Stimulated activated CD8-positive, alpha-beta memory T cell treated with anti-CD3 and anti-CD28 coated beads, Interleukin-7, amount 100 ng/mL, for 4 hours (primary cell): ENCODE data around the gene BCAS3.

ENCODE experiments used
- DNase-seq, 2 donors: peaks; one replicate each; pipeline ENCODE4 v3.0.0-alpha.2; 2020; ENCODE audit warnings: low read depth in 2 of 2

BCAS3 gene

DNA sequence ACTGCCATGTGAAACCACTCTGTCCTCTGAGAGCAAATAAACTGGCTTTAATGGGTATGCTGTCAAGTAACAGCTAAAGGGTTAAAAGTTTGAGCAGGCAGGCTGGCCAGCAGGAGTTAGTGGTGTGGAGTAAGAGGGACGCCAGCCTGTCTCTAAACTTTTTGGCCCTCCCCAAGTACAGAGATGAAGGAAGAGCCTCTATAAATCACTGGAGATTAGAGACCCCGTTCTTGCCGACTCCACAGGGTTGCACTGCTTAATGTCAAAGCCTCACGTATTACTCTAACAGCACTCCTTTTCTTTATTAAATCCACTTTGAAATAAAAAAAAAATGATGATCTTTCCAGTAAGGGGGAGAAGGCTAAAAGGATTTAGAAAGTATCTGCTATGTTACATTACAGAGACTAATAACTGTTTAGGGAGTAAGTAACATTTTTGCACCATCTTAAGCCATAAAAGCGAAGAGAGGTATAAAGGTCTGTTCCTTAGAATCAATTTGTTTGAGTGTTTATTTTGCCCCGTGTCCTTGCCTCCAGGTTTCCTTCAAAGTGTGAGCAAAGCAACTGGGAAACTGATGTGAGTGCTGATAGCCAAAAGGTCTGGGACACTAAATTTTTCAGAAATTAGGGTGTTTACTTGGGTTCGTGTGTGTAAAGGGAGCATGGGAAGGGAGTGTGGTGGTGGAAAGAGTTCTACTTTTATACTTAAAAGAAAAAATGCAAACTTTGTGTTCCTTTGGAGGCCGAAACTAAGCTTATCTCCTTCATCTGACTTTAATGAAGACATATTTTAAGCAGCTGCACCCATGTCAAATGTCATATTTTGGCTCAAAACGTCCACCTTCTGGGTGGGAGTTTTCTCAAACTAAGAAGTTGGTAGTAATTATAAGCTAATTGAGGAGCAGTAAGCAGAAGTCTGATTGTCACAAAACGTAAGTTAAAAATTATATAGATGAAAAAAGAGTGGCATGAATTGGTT is 612.0 kb downstream of the BCAS3 start:
- DNase-seq = no peak

DNA sequence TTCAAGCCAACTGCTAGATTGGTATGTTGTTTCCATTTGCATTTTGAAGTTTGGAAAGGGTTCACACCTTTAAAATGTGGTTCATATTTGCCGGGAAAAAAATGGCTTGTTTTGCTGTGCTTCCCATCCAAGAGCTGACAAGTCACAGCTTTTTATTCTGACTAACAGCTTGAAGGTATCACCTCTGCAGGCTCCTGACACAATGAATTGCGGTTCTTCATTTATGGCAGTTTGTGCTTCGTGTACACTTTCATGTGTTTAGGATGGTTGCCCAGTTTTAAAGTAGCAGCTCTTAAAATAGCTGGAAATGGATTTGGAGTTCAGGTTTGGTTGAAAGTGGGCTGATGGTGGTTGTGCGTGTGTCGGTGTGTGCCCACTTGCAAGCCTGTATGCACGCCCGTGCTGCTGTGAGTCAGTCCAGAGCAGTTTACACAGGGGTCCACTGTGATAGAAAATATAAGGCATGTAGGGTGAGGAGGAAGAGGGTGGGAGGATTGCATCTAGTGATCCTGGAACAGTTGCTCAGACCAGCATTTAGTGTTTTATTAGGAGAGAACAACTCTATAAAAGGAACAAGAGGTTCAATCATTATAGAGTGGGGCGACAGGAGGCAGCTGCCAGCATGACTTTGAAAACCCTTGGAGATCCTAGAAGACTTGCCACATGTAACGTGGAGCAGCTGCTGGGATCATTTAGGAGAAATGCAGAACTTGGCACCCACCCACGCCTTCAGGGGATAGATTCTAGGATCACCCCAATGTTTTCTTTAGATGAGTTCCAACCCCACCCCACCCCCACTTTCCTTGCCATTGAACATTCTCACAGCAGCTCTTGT is 614.0 kb downstream of the BCAS3 start:
- DNase-seq = no peak

DNA sequence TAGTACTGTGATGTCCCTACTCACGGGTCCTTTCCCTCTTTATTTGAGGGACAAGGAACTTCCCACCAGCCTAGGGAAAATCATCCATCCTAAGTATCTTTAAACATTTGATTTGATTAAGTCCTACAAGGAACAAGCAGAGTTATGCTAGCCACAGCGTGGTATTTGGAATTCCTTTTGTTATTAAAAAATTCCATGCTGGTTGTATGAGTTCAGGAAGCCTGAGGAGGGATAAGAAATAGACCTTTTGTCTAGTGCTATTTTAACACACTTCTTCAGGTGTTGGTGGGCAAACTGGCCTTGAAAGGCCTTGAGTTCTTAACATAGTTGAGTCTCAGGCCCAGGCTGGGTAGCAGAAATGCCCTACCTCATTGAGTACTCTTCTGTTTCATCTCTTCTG is 616.6 kb downstream of the BCAS3 start:
- DNase-seq = no peak

DNA sequence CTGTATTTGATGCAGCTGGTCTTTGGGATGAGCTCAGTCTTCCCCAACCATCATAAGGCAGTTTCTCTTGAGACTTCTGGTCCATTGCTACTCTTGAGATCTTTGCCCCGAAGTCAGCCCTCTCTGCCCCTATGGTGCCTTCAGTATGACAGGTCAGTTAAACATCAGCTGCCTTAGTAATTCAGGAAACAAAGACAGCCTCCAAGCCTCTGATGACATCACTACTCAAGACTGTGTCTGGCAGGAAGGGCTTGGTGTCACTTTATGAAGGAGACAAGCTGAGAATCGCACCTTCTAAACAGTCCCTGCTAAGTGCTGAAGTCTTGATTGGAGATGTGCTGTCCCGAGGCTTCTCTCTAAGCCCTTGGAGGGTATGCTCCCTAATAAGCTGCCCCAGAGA is 617.1 kb downstream of the BCAS3 start:
- DNase-seq = no peak

DNA sequence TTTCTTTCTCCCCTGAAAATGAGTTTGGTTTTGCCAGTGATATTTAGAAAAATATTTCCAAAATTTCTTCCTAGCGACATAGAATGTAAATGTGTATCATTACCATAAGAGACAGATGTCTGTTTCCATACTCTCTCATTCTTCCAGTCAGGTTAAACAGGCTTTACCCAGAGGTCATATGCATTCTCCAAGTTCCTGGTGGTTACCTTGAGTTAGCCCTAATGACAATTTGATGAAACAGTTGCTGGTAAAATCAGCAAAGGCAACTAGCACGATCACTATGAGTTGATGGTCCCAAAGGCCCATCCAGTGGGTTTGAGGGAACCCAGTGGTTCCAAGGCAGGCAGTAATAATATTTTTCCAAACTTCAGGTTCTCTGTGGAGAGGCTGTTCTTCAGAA is 618.4 kb downstream of the BCAS3 start:
- no peak for DNase-seq

DNA sequence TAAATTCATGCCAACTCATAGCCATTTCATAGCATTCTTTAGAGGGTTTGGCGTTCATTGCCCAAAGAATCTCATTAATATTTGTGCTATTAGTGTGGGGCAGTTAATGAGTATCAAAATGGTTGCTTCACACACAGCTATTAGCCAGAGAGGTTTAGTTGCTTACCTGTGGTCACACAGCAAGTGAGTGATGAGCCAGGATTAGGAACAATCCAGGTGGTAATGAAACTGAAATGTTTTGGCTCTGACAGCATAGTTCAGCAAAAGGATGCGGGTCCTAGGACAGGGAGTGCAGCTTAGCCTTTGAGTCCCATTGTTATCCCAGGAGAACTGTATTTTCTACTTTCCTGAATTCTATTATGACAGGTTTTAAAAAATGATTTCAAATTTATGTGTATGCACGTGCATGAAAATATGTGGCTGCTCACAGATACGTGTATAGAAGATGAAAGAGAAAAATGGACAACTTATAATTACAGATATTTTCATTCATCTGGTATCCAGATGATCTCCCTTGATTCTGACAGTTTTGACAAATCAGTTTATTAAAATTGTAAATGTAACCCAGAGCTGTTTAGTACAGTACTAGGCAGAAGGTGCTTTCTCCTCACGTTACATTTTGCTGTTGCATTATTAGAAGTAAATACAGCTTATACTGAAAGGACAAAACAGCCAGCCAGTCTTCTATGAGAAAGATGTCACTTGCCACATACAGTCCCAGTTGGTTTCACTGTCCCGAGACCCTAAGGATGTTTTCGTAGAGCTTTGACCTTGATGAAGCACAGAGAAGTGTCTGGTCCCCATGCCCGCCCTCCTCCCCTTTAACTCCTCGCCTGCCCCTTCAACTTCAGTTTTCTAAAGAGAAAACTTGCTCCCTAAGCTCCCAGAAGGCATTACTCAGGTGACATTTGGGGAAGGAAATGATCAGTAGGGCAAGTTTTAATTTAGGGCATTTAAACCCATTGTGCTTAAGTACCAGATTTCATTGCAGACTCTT is 622.2 kb downstream of the BCAS3 start:
- DNase-seq = no peak

DNA sequence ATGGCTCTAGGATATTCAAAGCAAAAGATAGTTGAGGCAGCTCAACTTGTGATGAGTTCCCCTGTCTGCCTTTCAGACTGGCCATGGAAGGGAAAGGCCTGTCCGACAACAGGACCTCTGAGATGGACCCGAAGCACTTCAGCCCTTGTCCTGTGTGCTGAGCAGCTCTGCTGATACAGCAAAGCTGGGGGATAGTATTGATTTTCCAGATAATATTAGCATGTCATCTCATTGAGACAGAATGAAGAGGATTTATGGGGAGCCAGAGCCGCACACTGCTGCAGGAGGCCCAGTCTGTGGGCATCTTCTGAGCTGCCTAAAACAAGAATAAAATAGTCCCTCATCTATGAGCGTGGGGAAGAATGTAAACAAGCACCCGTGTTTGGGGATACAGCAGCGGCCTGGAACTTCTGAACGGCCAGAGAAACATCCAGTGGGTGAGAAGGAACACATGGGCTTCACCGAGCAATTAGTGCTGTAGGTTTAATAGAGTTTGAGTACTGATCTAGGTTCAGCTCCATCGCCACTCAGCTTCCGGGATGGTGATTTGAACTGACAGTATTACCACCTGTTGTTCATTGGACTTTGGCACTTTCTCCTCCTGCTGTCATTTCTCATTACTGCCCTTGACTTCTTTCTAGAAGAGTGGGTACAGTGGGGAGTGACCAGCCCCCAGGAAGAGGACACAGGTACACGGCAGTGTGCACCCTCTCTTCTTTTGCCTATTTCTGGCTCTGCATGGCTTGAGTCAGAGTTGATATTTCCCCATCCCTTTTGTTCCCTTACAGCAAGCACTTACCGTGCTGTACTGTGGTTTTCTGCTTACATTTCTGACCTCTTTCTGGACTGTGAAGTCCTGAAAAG is 625.5 kb downstream of the BCAS3 start:
- DNase-seq = no peak

DNA sequence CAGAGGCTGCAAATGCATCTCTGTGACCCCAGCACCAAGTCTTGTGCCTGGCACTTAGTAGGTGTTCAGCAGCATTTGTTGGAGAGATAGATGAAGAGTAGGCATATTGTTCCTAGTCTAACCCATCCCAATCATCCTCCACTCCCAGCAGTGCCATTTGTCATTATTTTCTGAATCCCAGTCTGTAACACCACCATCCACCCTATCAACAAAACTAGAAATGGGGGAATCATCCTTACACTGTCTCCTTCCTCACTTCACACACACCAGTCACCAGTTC is 626.1 kb downstream of the BCAS3 start:
- DNase-seq = no peak

DNA sequence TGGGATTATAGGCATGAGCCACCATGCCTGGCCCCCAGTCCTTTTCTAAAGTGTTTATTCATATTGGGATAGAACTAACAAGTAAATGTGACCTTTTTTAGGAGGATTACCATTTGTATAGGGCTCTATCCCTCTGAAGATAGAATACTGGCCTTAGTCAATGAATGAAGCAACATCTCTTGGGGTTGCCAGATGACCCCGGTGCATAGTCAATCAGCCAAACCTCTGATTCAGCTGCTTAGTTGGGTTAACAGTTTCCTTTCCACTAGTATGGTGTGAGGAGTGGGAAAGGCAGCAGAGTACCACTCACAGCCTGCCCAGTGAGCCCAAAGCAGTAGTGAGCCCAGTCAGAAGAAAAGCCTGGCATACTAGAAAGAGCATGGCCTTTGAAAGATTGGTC is 627.4 kb downstream of the BCAS3 start:
- no peak for DNase-seq

DNA sequence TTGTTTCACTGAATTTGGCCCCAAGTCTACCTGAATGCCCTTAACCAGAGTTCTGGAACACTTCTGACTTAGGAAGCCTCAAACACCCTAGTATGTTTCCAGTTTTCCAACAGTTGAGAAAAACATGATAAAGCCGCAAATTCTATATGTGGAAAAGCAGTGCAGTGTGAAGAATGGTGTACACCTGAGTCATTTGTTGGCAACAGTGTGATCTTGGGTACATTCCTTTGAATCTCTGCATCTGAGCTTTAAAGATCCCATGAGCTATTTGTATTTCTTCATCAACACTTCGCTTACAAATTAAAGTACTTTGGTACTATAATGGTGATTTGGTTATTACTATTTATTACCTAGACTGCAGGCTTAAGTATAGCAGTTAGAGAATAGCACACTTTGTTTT is 628.4 kb downstream of the BCAS3 start:
- DNase-seq = no peak

DNA sequence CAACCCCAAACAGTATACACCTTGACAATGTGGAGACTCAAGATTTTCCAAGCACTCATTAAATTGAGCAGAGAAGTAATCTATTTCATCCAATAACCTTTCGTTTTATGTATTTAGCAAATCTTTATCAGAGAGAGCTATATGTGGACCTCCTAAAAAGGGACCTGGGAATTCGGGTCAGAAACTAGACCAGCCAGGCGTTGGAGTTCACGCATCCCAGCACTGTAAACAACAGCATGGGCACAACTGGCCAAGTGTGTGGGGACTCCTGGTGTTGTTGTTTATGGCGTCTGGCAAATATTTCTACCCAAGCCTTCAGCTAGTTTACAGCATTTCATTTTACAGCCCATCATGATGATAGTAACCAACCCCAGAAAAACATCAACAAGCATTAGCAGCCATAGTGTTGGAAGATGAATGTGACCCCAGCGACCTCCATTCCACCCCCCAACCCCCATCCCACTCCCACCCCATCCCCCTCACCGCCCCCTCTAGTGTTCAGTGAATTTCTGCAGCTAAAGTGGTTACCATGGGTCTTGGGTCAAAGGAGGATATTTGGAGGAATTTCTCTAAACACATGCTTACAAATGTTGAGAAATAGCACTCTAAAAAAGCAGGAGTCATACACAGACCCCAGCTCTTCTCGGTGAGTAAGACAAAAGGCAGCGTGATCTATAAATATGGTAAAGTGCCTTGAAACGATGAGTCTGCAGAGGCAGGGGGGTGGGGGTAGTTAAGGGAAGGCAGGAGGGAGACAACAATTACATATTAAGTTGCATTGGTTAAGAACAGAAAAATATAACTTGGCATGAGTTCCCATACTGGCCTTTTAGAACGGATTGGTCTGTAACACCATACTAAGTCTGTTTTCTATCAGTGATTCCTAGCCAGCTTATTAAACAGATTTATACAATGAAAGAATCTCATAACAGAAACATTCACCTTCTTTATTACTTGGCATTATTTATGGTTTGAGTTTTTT is 630.5 kb downstream of the BCAS3 start:
- DNase-seq = no peak

DNA sequence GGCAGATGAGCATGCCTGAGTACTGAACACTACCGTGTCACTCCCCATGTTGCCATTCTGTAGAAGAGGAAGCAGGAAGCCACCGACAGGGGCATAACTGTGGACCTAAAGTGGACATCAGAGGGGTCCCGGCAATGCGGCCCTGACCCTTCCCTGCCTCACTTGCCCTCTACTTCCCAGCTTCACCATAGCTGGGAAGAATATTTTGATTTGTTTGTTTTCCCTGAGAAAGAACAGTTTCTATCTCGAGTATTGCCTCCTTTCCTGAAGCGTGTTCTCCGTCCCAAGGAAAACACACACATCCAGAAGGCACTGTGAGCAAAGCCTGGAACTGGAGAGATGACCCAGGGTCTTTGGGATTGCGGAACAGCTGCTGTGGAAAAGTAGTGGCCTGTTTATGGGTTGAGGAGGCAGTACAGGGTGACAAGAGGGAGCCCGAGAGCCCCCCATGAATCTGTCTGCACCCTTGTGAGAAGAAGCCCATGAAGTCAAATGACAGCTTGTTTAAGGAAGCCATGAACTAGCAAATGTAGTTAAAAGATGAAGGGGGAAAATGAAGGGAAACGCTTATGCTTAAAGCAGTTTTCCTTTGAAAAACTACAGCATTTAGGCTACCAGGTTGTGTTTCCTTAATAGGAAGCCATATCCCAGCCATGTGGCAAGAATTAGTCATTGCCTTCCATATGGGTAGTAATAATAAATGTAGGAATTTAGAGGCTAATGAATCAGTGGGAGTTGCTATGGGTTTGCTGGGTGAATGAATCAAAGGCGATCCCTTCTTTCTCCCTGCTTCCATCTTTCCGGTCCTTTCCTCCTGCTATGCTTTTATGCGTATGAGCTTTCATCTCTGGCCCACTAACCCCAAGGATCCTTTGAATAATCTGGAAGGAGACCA is 632.0 kb downstream of the BCAS3 start:
- no peak for DNase-seq

DNA sequence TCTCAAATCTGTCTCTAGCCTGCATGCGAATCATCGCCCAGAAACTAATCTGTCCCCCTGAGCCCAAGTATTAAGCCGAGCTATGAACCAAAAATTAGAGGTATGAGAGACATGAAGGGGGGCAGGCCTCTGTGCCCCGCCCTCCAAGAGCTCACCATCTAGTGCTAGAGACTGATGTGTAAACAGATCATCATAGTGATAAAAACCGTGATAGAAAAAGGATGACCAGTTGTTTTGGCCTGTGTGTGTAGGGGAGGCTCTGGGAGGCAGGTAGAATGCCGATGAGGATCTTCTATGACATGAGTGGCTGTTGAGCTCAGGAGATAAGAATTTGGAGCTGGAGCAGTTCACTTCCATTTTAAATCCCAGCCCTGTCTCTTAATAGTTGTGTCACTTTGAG is 632.9 kb downstream of the BCAS3 start:
- DNase-seq = no peak

DNA sequence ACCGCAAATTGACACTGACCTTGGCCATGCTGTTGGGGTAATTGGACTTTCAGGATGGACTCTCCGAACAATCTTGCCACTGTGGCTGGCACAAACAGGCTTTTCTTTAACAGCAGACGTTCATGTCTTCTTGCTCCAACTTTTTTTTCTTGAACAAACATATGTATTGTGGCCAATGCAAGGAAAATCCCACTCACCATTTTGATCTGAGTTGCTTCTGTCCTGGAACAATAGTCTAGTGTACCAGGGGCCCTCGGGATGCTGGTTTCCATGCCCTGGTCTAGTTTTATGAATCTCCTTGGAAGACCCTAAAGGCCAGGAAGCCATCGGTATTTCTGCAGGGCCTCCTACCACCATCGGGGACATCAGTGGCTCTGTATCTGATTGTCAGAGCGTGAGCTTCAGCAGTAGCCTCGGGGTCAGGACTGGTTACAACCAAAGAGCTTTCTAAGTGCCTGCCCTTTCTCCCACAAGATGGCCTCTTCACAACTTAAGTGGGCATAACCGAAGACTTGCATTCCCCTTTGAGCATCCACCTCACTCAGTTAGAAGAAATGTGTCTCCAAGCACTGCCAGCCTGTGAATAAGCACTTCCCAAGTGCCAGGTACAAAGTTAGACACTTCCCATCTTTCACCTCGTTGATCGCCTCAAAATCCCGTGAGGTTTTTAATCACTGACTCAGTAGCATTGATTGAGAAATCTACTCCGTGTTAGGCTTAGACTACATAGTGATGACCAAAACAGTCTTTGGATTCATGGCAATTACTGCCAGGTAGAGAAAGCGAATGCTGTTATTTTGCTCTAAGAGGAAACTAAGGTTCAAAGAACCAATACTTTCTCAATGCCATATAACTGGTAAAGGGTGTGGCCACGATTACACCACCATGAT is 635.0 kb downstream of the BCAS3 start:
- DNase-seq = no peak

DNA sequence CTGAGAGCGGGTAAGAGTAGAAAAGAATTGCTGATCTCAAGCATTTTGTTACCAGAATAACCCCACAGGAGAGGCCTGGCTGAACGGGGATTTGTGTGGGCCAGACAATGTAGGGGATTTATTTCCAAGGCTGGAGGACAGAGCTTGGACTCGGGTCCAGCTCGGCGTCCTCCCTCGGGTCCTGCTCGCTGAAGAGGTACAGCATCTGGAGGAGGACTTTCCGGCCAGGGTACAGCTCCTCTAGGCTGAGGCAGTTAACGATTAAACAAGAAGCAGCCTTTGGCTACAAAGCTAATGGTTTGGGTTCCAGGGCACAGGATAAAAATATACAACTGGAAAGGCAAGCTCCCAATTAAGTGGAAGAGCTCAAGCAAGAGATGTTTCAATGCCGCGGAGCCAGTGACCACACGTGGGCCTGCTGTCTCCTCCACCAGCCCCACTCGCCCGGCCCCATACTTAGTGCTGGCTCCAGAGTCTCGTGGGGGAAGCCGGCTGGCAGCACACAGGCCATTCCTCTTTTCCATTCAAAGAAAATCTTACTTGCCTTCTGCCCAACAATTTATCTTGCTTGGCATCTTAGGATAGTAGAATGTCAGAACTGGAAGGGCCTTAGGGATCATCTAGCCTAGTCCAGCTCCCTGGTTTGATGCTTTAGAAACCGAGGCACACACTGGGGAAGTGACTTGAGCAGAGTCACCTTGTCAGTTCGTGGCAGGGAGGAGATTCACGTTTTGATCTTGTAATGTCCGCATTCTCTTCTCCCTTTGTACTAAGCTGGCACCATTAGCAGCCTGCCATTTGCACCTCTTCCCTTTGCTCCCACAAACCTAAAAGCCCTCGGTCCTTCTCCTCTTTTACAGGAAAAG is 636.0 kb downstream of the BCAS3 start:
- DNase-seq = no peak

DNA sequence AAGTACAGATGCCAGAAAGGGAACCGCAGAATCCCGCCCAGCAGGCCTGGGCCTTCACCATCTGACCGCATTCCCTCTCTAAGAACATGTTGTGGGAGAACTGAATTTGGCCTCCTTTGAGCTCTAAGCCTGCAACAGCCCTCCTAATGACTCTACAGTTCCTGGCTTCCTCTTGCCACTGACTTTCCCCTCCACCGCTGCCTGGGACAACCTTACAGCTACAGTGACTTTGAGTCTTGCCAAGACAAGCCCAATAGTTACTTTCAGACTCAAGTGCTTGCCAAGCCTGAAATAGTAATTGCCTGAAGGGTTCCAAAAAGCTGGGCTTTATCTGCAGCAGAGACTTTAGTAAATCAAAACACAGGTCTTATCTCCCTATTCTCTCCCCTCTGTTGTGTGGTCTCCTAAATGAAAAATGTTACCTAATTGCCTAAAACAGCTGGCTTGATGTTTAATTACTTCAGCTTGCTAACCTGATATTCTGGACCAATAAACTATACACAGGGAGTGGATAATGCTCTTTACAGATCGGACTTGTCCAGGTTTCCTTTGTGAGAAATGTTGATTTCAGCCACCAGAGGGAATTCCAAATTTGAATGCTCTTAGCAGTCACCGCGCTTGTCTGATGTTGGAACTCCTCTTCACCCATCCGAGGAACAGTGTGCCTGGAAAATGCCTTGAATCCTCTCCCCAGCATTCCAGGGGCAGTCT is 636.9 kb downstream of the BCAS3 start:
- no peak for DNase-seq
